Measurements from ENCODE around the gene RASGRP3. TPM values are rescaled to one million over a fixed set of nuclear protein-coding genes. Genes with fewer than 3 reads are reported as not detected.
A peak's percentile ranks its signal among the peaks of the same experiment; 100 is the strongest.

Gene RASGRP3
- polyA plus RNA-seq, 2 of the 4 experiments (the other 2 are of a cell fraction) = 1.5 to 1.7 TPM

DNA sequence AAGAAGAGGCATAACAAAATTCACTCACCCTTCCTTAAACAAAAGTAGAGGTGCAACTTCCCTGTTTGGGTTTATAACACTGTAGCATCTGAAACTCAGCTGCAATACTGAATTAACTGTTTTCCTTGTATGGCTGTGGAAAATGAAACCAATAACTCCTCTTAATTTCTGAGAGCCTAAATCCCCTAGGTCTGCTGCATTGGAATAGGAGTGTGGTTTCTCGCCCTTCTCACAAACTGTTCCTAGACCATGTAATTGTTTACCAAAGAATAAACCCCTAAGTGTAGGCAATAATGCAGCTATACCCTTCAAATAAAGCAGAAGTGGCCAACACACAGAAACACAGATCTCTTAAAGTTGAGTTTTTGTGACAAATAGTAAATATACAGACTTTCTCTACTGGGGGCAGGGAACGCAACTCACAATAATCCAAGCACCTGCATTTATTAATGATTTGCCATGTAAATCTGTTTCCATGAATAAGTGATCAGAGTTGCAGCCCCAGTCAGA, 52.0 kb downstream of the RASGRP3 start:
- ATAC-seq = no peak
- no peak for FAIRE-seq
- ChIA-PET POLR2A (no interaction called here), CTCF (interaction anchor here (1.5 kb wide), 1 partner anchor 13 kb away, joined by 4 read pairs; no protein-coding TSS in a partner anchor)
- peaks cover 8% of the 10 kb centered on the region; the same call in 2 of the 3 replicates for H3K4me1 ChIP-seq
- no peak for DNase-seq (ENCODE audit: low read depth in 1 of 2, low spot score in 1 of 2)
- TF ChIP-seq HOXB5 (CRISPR knock-in tag; IDR thresholded peaks at IDR 0.05) = no peak
- TF ChIP-seq, protein P1, sequence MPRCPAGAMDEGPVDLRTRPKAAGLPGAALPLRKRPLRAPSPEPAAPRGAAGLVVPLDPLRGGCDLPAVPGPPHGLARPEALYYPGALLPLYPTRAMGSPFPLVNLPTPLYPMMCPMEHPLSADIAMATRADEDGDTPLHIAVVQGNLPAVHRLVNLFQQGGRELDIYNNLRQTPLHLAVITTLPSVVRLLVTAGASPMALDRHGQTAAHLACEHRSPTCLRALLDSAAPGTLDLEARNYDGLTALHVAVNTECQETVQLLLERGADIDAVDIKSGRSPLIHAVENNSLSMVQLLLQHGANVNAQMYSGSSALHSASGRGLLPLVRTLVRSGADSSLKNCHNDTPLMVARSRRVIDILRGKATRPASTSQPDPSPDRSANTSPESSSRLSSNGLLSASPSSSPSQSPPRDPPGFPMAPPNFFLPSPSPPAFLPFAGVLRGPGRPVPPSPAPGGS (IDR thresholded peaks at IDR 0.05) = no peak
- TF ChIP-seq ZC3H11A (IDR thresholded peaks at IDR 0.05) = no peak
- no peak for TF ChIP-seq ZFP36 (IDR thresholded peaks at IDR 0.05; ENCODE audit: borderline replicate concordance, partially characterized antibody)
- TF ChIP-seq, protein P2, sequence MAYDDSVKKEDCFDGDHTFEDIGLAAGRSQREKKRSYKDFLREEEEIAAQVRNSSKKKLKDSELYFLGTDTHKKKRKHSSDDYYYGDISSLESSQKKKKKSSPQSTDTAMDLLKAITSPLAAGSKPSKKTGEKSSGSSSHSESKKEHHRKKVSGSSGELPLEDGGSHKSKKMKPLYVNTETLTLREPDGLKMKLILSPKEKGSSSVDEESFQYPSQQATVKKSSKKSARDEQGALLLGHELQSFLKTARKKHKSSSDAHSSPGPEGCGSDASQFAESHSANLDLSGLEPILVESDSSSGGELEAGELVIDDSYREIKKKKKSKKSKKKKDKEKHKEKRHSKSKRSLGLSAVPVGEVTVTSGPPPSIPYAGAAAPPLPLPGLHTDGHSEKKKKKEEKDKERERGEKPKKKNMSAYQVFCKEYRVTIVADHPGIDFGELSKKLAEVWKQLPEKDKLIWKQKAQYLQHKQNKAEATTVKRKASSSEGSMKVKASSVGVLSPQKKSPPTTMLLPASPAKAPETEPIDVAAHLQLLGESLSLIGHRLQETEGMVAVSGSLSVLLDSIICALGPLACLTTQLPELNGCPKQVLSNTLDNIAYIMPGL (CRISPR knock-in tag; IDR thresholded peaks at IDR 0.05; ENCODE audit: borderline replicate concordance) = no peak
- no peak for TF ChIP-seq SMC3 (IDR thresholded peaks at IDR 0.05)
- no peak for TF ChIP-seq TP53 (CRISPR knock-in tag; IDR thresholded peaks at IDR 0.05)
- TF ChIP-seq KDM1A (IDR thresholded peaks at IDR 0.05; ENCODE audit: low read depth) = no peak
- no peak for TF ChIP-seq HOXB13 (CRISPR knock-in tag; IDR thresholded peaks at IDR 0.05; ENCODE audit: low read depth)
- no peak for TF ChIP-seq RAD21 (conservative IDR thresholded peaks at IDR 0.05 in 1 of 2, IDR thresholded peaks at IDR 0.05 in 1 of 2)
- TF ChIP-seq FOSB (CRISPR knock-in tag; IDR thresholded peaks at IDR 0.05) = no peak
- no peak for TF ChIP-seq RFX5 (IDR thresholded peaks at IDR 0.05)
- no peak for TF ChIP-seq FOXS1 (CRISPR knock-in tag; IDR thresholded peaks at IDR 0.05)
- TF ChIP-seq, protein P3, sequence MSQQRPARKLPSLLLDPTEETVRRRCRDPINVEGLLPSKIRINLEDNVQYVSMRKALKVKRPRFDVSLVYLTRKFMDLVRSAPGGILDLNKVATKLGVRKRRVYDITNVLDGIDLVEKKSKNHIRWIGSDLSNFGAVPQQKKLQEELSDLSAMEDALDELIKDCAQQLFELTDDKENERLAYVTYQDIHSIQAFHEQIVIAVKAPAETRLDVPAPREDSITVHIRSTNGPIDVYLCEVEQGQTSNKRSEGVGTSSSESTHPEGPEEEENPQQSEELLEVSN (IDR thresholded peaks at IDR 0.05; ENCODE audit: borderline replicate concordance, low read depth) = no peak
- TF ChIP-seq, protein P4, sequence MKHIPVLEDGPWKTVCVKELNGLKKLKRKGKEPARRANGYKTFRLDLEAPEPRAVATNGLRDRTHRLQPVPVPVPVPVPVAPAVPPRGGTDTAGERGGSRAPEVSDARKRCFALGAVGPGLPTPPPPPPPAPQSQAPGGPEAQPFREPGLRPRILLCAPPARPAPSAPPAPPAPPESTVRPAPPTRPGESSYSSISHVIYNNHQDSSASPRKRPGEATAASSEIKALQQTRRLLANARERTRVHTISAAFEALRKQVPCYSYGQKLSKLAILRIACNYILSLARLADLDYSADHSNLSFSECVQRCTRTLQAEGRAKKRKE (CRISPR knock-in tag; IDR thresholded peaks at IDR 0.05; ENCODE audit: low read depth) = no peak
- TF ChIP-seq HEYL (CRISPR knock-in tag; IDR thresholded peaks at IDR 0.05) = no peak
- no peak for TF ChIP-seq NPAS2 (CRISPR knock-in tag; IDR thresholded peaks at IDR 0.05; ENCODE audit: borderline replicate concordance)
- TF ChIP-seq MYC (IDR thresholded peaks at IDR 0.05; ENCODE audit: borderline replicate concordance, low read length) = no peak
- TF ChIP-seq RARB (CRISPR knock-in tag; IDR thresholded peaks at IDR 0.05) = no peak
- no peak for TF ChIP-seq POLR2AphosphoS2 (conservative IDR thresholded peaks at IDR 0.05; ENCODE audit: low read length)
- no peak overlapping the region for H3K27ac ChIP-seq
- no peak overlapping the region for H3K4me3 ChIP-seq
- no peak overlapping the region for H3K4me2 ChIP-seq
- WGBS (ENCODE audit: missing lambda C conversion rate) = 90% methylated on average over 2 of the region's 2 CpGs
- H3K9me3 ChIP-seq = no peaks in the 10 kb centered on the region

DNA sequence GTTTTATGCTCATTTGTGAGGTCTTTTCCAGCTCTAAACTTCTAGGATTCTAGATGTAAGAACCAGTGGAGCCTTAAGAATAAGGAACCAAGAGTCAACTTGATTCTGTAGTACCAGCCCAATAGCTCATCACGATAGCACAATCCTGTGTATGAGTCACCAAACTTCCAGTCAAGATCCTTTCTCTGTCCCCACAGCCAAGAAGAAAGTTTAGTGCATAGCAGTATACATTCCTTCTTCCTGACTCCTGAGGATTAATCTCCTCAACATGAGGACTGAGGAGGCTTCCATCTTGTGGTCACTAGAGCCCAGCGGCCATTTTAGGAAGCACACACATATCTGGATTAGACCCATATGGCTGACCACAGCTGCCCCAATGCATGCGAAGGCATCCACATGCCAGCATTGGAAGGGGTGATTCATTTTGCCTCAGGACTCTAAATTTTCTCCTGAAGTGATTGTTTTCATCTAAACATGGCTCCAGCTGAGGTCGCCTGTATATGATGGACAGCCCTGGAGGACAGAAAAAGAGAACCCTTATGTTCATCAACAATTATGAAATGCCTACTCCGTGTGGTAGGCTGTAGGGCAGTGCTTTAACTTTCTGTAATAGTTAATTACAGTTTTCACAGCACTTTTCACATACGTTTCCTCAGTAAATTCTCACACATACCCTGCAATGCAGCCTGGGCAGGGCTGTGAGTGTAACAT, 53.5 kb downstream of the RASGRP3 start:
- H3K27ac ChIP-seq = no peak overlapping the region
- CTCF ChIA-PET = interaction anchor here (0.6 to 2.0 kb wide), 4 partner anchors 10 to 77 kb away, joined by 3 to 5 read pairs (median 4); no protein-coding TSS in a partner anchor
- TF ChIP-seq TFCP2L1 (CRISPR knock-in tag; IDR thresholded peaks at IDR 0.05) (no peak), FOSL2 (IDR thresholded peaks at IDR 0.05) (no peak), FOSL2 (CRISPR knock-in tag; IDR thresholded peaks at IDR 0.05) (peak; percentile 74)
- H3K4me2 ChIP-seq = peak overlapping the region; percentile 15; the same call in 2 of the 3 replicates
- POLR2A ChIA-PET = no interaction called here
- H3K9me3 ChIP-seq = no peaks in the 10 kb centered on the region
- H3K4me3 ChIP-seq = no peak overlapping the region
- FAIRE-seq = no peak
- 69% methylated on average over 6 of the region's 6 CpGs for WGBS (ENCODE audit: missing lambda C conversion rate)
- peaks cover 8% of the 10 kb centered on the region; the same call in 2 of the 3 replicates for H3K4me1 ChIP-seq
- peak; percentile 80 to 92 for ATAC-seq
- peak; percentile 15 to 48 for DNase-seq (ENCODE audit: low read depth in 1 of 2, low spot score in 1 of 2)
